ENCODE measurements around the gene PTGES. TPM values are rescaled to one million over a fixed set of nuclear protein-coding genes. Genes with fewer than 3 reads are reported as not detected.

The PTGES gene
- total and polyA plus RNA-seq, 9 of the 15 experiments (the other 6 are each of a cell fraction or from before 2014, with no cell fraction given) = 0.13 TPM; not detected in 8

DNA sequence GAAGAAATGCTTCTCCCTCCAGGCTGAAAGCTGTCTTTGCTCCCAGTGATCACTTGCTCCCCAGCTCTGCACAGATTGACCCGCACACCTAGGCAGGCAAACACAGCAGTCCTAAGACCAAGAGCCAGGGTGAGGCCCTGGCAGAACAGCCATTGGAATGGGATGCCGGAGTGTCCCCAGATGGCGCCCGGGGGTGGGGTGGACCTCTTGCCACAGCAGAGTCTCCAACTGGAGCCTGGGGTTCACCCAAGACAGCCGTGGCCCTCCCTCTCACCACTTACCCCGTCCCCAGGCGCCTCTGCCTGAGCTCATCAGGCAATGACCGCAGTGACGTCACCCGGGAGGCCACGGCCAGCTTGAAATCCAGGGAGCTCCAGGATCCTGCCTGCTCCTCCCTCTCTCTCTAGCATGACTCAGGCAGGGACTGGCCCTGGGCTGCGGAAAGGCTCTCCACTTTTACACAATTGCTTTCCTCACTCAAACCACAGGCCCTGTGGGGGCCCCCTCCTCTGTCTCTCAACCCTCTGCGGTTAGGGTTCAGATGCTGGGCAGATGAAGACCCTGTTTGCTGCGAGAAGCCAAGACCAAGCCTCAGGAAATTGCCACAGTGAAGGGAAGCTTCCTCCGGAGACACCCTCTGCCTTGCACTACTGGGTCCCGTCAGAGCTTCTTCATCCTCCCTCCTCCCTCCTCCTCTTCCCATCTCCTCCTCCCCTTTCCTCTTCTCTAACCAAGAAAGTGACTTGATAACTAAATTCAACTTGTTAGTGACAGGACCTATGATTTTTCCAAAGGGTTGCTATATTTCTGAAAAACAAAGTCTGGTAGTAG lies 24.3 kb upstream of the PTGES start (continued):
- TF ChIP-seq DMBX1 (CRISPR knock-in tag; IDR thresholded peaks at IDR 0.05; ENCODE audit: borderline replicate concordance) = peak; percentile 53; the same call in 1 of the 2 replicates
- no peak; the same call in 1 of the 2 replicates for TF ChIP-seq RB1 (IDR thresholded peaks at IDR 0.05; ENCODE audit: low read depth)
- TF ChIP-seq ZNF764 (CRISPR knock-in tag; IDR thresholded peaks at IDR 0.05; ENCODE audit: low read depth) = no peak
- TF ChIP-seq, protein P1, sequence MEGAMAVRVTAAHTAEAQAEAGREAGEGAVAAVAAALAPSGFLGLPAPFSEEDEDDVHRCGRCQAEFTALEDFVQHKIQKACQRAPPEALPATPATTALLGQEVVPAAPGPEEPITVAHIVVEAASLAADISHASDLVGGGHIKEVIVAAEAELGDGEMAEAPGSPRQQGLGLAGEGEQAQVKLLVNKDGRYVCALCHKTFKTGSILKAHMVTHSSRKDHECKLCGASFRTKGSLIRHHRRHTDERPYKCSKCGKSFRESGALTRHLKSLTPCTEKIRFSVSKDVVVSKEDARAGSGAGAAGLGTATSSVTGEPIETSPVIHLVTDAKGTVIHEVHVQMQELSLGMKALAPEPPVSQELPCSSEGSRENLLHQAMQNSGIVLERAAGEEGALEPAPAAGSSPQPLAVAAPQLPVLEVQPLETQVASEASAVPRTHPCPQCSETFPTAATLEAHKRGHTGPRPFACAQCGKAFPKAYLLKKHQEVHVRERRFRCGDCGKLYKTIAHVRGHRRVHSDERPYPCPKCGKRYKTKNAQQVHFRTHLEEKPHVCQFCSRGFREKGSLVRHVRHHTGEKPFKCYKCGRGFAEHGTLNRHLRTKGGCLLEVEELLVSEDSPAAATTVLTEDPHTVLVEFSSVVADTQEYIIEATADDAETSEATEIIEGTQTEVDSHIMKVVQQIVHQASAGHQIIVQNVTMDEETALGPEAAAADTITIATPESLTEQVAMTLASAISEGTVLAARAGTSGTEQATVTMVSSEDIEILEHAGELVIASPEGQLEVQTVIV (CRISPR knock-in tag; IDR thresholded peaks at IDR 0.05; ENCODE audit: borderline replicate concordance) = no peak
- no peak for TF ChIP-seq SPI1 (IDR thresholded peaks at IDR 0.05; ENCODE audit: borderline replicate concordance, low read depth, low read length)
- TF ChIP-seq, protein P2, sequence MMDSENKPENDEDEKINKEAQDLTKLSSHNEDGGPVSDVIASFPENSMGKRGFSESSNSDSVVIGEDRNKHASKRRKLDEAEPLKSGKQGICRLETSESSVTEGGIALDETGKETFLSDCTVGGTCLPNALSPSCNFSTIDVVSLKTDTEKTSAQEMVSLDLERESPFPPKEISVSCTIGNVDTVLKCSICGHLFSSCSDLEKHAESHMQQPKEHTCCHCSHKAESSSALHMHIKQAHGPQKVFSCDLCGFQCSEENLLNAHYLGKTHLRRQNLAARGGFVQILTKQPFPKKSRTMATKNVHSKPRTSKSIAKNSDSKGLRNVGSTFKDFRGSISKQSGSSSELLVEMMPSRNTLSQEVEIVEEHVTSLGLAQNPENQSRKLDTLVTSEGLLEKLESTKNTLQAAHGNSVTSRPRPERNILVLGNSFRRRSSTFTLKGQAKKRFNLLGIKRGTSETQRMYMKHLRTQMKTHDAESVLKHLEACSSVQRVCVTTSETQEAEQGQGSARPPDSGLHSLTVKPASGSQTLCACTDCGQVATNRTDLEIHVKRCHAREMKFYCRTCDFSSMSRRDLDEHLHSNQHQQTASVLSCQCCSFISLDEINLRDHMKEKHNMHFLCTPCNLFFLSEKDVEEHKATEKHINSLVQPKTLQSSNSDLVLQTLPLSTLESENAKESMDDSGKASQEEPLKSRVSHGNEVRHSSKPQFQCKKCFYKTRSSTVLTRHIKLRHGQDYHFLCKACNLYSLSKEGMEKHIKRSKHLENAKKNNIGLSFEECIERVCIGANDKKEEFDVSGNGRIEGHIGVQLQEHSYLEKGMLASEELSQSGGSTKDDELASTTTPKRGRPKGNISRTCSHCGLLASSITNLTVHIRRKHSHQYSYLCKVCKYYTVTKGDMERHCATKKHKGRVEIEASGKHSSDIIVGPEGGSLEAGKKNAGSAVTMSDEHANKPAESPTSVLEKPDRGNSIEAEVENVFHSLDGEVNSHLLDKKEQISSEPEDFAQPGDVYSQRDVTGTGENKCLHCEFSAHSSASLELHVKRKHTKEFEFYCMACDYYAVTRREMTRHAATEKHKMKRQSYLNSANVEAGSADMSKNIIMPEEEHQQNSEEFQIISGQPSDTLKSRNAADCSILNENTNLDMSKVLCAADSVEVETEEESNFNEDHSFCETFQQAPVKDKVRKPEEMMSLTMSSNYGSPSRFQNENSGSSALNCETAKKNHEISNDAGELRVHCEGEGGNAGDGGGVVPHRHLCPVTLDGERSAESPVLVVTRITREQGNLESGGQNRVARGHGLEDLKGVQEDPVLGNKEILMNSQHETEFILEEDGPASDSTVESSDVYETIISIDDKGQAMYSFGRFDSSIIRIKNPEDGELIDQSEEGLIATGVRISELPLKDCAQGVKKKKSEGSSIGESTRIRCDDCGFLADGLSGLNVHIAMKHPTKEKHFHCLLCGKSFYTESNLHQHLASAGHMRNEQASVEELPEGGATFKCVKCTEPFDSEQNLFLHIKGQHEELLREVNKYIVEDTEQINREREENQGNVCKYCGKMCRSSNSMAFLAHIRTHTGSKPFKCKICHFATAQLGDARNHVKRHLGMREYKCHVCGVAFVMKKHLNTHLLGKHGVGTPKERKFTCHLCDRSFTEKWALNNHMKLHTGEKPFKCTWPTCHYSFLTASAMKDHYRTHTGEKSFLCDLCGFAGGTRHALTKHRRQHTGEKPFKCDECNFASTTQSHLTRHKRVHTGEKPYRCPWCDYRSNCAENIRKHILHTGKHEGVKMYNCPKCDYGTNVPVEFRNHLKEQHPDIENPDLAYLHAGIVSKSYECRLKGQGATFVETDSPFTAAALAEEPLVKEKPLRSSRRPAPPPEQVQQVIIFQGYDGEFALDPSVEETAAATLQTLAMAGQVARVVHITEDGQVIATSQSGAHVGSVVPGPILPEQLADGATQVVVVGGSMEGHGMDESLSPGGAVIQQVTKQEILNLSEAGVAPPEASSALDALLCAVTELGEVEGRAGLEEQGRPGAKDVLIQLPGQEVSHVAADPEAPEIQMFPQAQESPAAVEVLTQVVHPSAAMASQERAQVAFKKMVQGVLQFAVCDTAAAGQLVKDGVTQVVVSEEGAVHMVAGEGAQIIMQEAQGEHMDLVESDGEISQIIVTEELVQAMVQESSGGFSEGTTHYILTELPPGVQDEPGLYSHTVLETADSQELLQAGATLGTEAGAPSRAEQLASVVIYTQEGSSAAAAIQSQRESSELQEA (IDR thresholded peaks at IDR 0.05; ENCODE audit: low read depth) = no peak
- TF ChIP-seq, protein P3, sequence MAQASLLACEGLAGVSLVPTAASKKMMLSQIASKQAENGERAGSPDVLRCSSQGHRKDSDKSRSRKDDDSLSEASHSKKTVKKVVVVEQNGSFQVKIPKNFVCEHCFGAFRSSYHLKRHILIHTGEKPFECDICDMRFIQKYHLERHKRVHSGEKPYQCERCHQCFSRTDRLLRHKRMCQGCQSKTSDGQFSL (CRISPR knock-in tag; IDR thresholded peaks at IDR 0.05) = no peak
- TF ChIP-seq, protein P3 (tag; IDR thresholded peaks at IDR 0.05) = no peak
- no peak for TF ChIP-seq NFYB (IDR thresholded peaks at IDR 0.05; ENCODE audit: extremely low read depth, insufficient read length)
- TF ChIP-seq, protein P4, sequence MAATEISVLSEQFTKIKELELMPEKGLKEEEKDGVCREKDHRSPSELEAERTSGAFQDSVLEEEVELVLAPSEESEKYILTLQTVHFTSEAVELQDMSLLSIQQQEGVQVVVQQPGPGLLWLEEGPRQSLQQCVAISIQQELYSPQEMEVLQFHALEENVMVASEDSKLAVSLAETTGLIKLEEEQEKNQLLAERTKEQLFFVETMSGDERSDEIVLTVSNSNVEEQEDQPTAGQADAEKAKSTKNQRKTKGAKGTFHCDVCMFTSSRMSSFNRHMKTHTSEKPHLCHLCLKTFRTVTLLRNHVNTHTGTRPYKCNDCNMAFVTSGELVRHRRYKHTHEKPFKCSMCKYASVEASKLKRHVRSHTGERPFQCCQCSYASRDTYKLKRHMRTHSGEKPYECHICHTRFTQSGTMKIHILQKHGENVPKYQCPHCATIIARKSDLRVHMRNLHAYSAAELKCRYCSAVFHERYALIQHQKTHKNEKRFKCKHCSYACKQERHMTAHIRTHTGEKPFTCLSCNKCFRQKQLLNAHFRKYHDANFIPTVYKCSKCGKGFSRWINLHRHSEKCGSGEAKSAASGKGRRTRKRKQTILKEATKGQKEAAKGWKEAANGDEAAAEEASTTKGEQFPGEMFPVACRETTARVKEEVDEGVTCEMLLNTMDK (IDR thresholded peaks at IDR 0.05; ENCODE audit: borderline replicate concordance, insufficient read depth, low read depth, low read length, poor library complexity, severe bottlenecking) = no peak
- TF ChIP-seq CAMTA2 (CRISPR knock-in tag; conservative IDR thresholded peaks at IDR 0.05) = no peak
- no peak for TF ChIP-seq MCM2 (IDR thresholded peaks at IDR 0.05; ENCODE audit: low read depth)
- TF ChIP-seq MTA1 (IDR thresholded peaks at IDR 0.05; ENCODE audit: borderline replicate concordance) = peak; percentile 96
